Mammary epithelial cell (primary cell): ENCODE results near the gene PHACTR2.
"Not testable (repeated sequence)": the region's sequence is repeated elsewhere in the genome, so short reads cannot be mapped to it uniquely, and the experiment has no call there.

Experiments
- CTCF ChIP-seq, 2 donors: IDR thresholded peaks in 1 of 2; conservative IDR thresholded peaks in 1 of 2; 2 replicates each; pipeline ENCODE4 v1.5.1; 2011 to 2012; ENCODE audit warnings: inconsistent platforms in 2 of 2, low read length in 2 of 2, mild to moderate bottlenecking in 2 of 2, control low read depth in 1 of 2, low read depth in 1 of 2; ENCODE audit not compliant: insufficient read depth in 1 of 2; ENCODE audit errors: extremely low read depth in 1 of 2
- EZH2 ChIP-seq: IDR thresholded peaks from 2 replicates; pipeline ENCODE4 v1.6.1; 2012; ENCODE audit warnings: low read length, inconsistent platforms, borderline replicate concordance

DNA sequence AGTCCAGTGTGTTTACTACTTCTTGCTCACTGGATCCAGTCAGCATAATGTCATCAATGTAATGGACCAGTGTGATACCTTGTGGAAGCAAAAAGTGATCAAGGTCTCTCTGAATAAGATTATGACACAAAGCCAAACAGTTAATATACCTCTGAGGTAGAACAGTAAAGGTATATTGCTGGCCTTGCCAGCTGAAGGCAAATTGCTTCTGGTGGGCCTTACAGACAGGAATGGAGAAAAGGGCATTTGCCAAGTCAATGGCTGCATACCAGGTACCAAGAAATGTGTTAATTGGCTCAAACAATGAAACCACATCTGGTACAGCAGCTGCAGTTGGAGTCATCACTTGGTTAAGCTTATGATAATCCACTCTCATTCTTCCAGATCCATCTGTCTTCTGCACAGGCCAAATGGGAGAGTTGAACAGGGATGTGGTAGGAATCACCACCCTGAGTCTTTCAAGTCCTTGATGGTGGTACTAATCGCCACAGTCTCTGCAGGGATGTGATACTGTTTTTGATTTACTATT, 193.5 kb downstream of the PHACTR2 start:
- TF ChIP-seq CTCF (conservative IDR thresholded peaks at IDR 0.05 in 1 of 2, IDR thresholded peaks at IDR 0.05 in 1 of 2; ENCODE audit: extremely low read depth in 1 of 2, insufficient read depth in 1 of 2, low read depth in 1 of 2, low read length in 2 of 2); EZH2: not testable (repeated sequence)
